ENCODE results near the gene CDO1.

Gene CDO1

DNA sequence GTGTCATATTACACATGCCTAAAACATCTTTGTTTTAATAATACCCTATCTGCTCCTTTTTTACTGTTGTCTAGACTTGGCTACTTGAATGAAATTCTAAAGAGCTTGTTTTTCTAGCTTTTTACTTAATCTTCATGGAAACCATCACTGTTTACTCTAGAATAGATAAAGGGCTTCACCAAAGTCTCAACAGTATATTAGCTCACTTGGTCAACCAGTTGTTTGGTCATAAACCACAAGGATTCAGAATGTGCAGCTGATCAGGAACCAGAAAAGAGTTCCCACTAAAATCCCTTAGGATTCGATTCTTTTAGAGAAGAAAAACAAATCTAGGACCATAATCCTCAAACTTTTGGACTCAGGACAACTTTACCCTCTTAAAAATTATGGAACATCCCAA, 38.0 kb downstream of the CDO1 start:
- no peak for FAIRE-seq

GRCh38 chr5:115776989-115777388, 39.5 kb downstream of the CDO1 start:
- no peak for FAIRE-seq

GRCh38 chr5:115775999-115776398, 40.5 kb downstream of the CDO1 start:
- no peak for FAIRE-seq

DNA sequence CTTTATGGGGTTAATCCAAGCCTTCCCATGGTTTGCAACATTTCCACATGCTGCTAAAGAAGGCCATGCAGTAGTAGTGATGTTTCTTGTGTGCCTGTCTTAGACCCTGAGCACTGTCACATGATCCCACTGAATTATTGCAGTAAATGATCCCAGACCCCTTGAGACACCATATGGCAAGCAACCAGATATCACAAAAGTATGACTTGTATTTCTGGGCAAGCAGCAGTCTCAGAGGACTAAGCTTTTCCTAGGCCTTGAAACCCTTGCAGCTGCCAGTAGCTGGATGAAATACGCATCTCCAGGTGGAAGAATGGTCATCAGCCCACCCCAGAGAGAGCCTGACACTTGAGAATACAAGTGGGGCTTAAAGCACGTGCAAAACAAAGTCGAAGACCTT, 41.8 kb downstream of the CDO1 start:
- no peak for FAIRE-seq

GRCh38 chr5:115772731-115773475, 43.6 kb downstream of the CDO1 start:
- FAIRE-seq: no peak

GRCh38 chr5:115770466-115770865, 46.0 kb downstream of the CDO1 start:
- no peak for FAIRE-seq

GRCh38 chr5:115767424-115767823, 49.0 kb downstream of the CDO1 start:
- FAIRE-seq: no peak

- FAIRE-seq: no peak
Measured at GRCh38 chr5:115766608-115767007, 49.9 kb downstream of the CDO1 start.

GRCh38 chr5:115758356-115758755, 58.1 kb downstream of the CDO1 start:
- FAIRE-seq: no peak

- no peak for FAIRE-seq
Measured at GRCh38 chr5:115755675-115756074, 60.8 kb downstream of the CDO1 start.
